GM06990 (cell line): ENCODE data around the gene ERFE.
A peak's percentile ranks its signal among the peaks of the same experiment; 100 is the strongest.

Experiments used
- DNase-seq: peaks from one replicate; pipeline ENCODE4 v3.0.0-alpha.2; 2011; ENCODE audit not compliant: insufficient read length; ENCODE audit errors: extremely low read depth
- H3K27me3 ChIP-seq: replicated peaks from 2 replicates; pipeline ENCODE4 v1.6.0; 2011; ENCODE audit warnings: low read length; ENCODE audit not compliant: control insufficient read depth, insufficient read depth
- H3K36me3 ChIP-seq: 2 replicates; pipeline ENCODE4 v1.5.1; 2011; ENCODE audit warnings: low read length; ENCODE audit not compliant: control insufficient read depth, insufficient read depth
- H3K4me3 ChIP-seq: replicated peaks from 2 replicates; pipeline ENCODE4 v1.5.1; 2011; ENCODE audit warnings: low read depth, mild to moderate bottlenecking, control low read depth, low read length
- TF ChIP-seq, protein P1 (sequence below): IDR thresholded peaks from 2 replicates; pipeline ENCODE4 v1.5.1; 2011; ENCODE audit warnings: low read length, control low read depth, mild to moderate bottlenecking, inconsistent platforms; ENCODE audit not compliant: insufficient read depth, poor library complexity, severe bottlenecking

ERFE gene

DNA sequence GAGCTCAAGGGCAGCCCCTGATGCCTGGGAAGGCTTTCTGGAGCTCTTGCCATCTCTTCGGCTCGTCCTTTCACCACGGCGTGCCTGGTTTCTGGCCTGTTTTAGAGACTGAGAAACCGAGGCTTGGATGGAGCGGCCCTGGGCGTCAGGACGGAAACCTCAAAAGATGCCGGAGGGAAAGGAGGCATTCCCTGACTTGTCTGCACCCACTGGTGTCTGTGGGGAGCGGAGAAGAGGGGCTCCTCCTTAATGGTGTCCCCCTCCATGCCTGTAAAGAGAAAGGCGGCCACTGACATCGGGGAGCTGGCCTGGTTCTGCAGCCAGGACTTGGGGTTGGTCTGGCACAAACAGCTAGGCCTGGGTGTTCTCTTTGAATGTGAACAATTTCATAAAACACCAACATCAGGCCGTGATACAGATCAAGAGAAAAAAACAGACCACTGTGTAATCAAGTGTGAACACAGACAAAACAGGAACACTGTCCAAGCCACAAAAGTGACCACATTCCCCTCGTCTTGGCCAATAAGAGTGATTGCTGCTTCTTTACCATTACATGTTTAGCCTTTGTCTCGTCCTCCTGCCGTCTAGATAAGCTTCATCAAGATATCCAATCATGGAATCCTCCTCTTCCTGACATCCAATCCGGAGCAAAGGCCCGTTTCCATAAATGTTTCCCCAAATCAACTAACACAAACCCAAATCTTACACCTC, 45.4 kb downstream of the ERFE start:
- TF ChIP-seq, protein P1, sequence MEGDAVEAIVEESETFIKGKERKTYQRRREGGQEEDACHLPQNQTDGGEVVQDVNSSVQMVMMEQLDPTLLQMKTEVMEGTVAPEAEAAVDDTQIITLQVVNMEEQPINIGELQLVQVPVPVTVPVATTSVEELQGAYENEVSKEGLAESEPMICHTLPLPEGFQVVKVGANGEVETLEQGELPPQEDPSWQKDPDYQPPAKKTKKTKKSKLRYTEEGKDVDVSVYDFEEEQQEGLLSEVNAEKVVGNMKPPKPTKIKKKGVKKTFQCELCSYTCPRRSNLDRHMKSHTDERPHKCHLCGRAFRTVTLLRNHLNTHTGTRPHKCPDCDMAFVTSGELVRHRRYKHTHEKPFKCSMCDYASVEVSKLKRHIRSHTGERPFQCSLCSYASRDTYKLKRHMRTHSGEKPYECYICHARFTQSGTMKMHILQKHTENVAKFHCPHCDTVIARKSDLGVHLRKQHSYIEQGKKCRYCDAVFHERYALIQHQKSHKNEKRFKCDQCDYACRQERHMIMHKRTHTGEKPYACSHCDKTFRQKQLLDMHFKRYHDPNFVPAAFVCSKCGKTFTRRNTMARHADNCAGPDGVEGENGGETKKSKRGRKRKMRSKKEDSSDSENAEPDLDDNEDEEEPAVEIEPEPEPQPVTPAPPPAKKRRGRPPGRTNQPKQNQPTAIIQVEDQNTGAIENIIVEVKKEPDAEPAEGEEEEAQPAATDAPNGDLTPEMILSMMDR: no peak
- peak overlapping the region; percentile 39 for H3K4me3 ChIP-seq
- peaks cover 2% of the 10 kb centered on the region; the same call in 1 of the 2 replicates for H3K36me3 ChIP-seq
- no peak for DNase-seq
- no peaks in the 10 kb centered on the region for H3K27me3 ChIP-seq

DNA sequence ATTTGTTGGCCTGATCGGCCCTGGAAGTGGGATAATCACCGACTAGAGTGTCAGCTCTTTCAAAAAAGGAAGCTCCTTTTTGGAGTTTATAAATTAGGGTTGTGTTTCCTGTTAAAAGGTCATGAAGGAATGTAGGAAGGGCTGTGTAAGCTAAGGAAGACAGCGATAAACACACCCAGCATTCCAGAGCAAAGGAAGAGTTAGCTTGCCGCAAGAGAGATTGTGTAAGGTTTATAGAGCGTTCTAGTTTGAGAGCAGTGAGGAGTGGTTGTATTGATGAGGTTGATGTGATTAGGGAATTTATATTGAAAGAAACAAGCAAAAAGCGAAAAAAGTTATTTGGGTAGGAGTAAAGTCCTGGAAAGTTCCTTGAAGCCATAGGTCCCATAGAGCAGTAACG, 48.2 kb downstream of the ERFE start:
- H3K4me3 ChIP-seq: no peak overlapping the region
- DNase-seq: no peak
- H3K27me3 ChIP-seq: 0 out of 2 replicates have a peak, but pooled peaks cover 1% of the 10 kb centered on the region
- no peaks in the 10 kb centered on the region for H3K36me3 ChIP-seq
- TF ChIP-seq, protein P1: no peak

DNA sequence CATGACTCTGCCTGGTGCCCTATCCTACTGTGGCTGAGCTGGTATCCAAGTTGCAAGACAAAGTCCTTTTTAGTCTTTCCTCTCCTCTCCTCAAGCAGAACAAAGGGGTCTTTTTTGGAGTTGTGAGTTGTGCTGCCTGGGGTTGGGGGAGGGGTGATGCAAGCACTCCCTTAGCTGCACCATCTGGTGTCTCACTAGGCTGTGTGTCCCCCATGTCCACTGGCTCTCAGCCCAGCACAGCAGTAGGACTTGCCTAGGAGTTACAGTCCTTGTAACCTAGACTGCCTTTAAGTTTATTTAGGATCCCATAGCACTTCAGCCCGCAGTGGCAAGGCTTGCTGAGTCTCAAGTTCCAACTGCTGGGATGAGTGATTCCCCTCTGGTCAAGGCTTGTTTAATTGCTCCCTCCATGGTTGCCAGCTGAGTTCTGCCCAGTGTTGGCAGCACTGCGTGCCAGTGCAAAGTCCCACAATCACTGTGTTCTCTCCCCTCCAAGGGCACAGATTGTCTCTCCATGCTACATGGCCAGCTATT, 57.9 kb downstream of the ERFE start:
- Histone ChIP-seq H3K4me3 (no peak overlapping the region), H3K27me3 (no peaks in the 10 kb centered on the region), H3K36me3 (no peaks in the 10 kb centered on the region)
- TF ChIP-seq, protein P1: no peak
- no peak for DNase-seq
